Measurements from ENCODE around the gene LIME1. TPM values are rescaled to one million over a fixed set of nuclear protein-coding genes. Genes with fewer than 3 reads are reported as not detected.

LIME1 gene
- total RNA-seq, 1 donor from 2014 or later, result 0.90 TPM

- DNase-seq (ENCODE audit: low read depth in 2 of 2), result no peak
Observed at GRCh38 chr20:63737945-63738686, 1.7 kb downstream of the LIME1 start.

GRCh38 chr20:63738687-63739129 lies 2.2 kb downstream of the LIME1 start:
- peak in 1 of 2 donors; percentile 30 for DNase-seq (ENCODE audit: low read depth in 2 of 2)

- peak; percentile 21 to 77 for DNase-seq (ENCODE audit: low read depth in 2 of 2)
Observed at GRCh38 chr20:63739130-63740069, 2.9 kb downstream of the LIME1 start, which contains the start of gene SLC2A4RG. TSS of gene SLC2A4RG (plus strand) at chr20:63739776. CDS start at chr20:63739913, 137 bp downstream.

GRCh38 chr20:63740070-63740626 lies 3.7 kb downstream of the LIME1 start:
- DNase-seq (ENCODE audit: low read depth in 2 of 2), result peak in 1 of 2 donors; percentile 37

- DNase-seq (ENCODE audit: low read depth in 2 of 2), result peak; percentile 68 to 83
Observed at GRCh38 chr20:63740627-63741353, 4.3 kb downstream of the LIME1 start.

- no peak for DNase-seq (ENCODE audit: low read depth in 2 of 2)
Observed at GRCh38 chr20:63741354-63741675, 4.9 kb downstream of the LIME1 start.

GRCh38 chr20:63741676-63742380 lies 5.4 kb downstream of the LIME1 start:
- no peak for DNase-seq (ENCODE audit: low read depth in 2 of 2)

GRCh38 chr20:63742381-63743024 lies 6.0 kb downstream of the LIME1 start:
- DNase-seq (ENCODE audit: low read depth in 2 of 2), result no peak

GRCh38 chr20:63743210-63743970 lies 6.9 kb downstream of the LIME1 start:
- DNase-seq (ENCODE audit: low read depth in 2 of 2), result no peak

GRCh38 chr20:63744158-63744557 lies 7.7 kb downstream of the LIME1 start:
- no peak for DNase-seq (ENCODE audit: low read depth in 2 of 2)

GRCh38 chr20:63744574-63745423 lies 8.3 kb downstream of the LIME1 start:
- no peak for DNase-seq (ENCODE audit: low read depth in 2 of 2)

- DNase-seq (ENCODE audit: low read depth in 2 of 2), result no peak
Observed at GRCh38 chr20:63745424-63745805, 9.0 kb downstream of the LIME1 start.

- DNase-seq (ENCODE audit: low read depth in 2 of 2), result no peak
Observed at GRCh38 chr20:63745961-63746731, 9.7 kb downstream of the LIME1 start.

GRCh38 chr20:63746751-63747315 lies 10.4 kb downstream of the LIME1 start:
- DNase-seq (ENCODE audit: low read depth in 2 of 2), result no peak

GRCh38 chr20:63747622-63748069 lies 11.2 kb downstream of the LIME1 start:
- DNase-seq (ENCODE audit: low read depth in 2 of 2), result no peak

GRCh38 chr20:63748070-63748933 lies 11.8 kb downstream of the LIME1 start:
- no peak for DNase-seq (ENCODE audit: low read depth in 2 of 2)

GRCh38 chr20:63748934-63749270 lies 12.4 kb downstream of the LIME1 start:
- no peak for DNase-seq (ENCODE audit: low read depth in 2 of 2)
